GM11168 (cell line): ENCODE measurements around the gene CFAP54.

Experiments used
- in situ Hi-C: fragments of 300-500 bp; cut with MboI; formaldehyde crosslinking; loops from one replicate; pipeline ENCODE4 v1.12.0; 2022; ENCODE audit warnings: low sequenced_read_pairs; ENCODE audit not compliant: unreplicated experiment

CFAP54 gene

DNA sequence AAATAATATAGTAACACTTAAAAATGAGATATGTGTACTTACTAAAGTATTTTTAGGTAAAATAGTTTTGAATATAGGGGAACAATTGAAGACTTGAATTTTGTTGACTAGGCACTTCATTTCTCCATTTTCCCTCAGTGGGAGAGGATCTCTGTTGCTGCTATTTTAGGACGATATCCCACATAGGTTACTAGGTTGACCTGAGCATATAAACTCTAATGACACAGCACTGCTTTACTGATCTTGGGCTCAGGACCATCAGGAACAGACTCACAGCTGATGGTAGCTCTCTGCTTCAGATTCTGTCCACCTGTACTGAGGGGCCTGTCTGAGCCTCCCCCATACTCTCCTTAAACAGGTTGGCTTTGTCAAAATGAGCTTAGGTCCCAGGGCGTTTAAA, 423.6 kb downstream of the CFAP54 start:
- in situ Hi-C loops, result no loop called here

DNA sequence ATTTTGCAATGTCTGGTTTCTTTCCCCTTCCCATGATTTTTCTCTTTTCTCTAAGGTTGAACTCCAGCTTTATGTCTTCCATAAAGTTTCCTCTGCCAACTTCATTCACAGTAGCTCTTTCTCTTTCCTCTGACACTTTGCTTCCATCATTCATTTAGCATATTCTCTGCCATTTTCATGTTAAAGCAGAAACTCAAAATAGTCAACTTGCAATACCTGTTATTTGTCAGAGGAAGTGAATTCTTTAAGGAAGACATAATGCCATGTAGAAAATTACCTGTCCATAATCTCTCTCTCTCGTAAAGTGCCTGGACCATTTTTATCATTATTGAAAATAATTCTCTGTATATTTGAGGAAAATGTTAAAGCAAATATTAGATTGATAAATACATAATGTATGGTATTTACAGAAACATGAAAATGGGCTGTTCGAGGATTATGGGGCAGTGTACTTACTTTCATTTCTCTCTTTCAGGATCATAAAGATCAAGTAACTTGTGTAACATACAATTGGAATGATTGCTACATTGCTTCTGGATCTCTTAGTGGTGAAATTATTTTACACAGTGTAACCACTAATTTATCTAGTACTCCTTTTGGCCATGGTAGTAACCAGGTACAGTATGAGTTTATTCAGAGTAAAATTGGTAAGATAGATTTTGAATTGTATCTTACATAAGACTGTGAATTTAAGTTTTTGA, 430.3 kb downstream of the CFAP54 start:
- in situ Hi-C loops, result no loop called here
